Heart left ventricle (tissue), 16 donors: ENCODE results near the gene PLXNC1. TPM values are rescaled to one million over a fixed set of nuclear protein-coding genes. Genes with fewer than 3 reads are reported as not detected.

Experiments
- ATAC-seq, 4 donors: fragments of 200-7000 bp; cut with Tn5 transposase; one replicate each; pipeline ENCODE4 v1.9.1; 2020 to 2022; ENCODE audit warnings: moderate library complexity in 4 of 4, mild to moderate bottlenecking in 3 of 4, moderate number of reproducible peaks in 1 of 4
- DNase-seq, 5 donors: peaks; one replicate each; pipeline ENCODE4 v3.0.0-alpha.2; 2020
- H3K27ac ChIP-seq, 12 donors: fragments of 200-600 bp; sonication (generic) in 4 of 12; one replicate each; pipeline versions ENCODE4 v1.5.0 to v1.8.0; 2016 to 2022; ENCODE audit warnings: mild to moderate bottlenecking in 2 of 12
- H3K27me3 ChIP-seq, 9 donors: fragments of 200-600 bp; sonication (generic) in 2 of 9; one replicate each; pipeline versions ENCODE4 v1.5.1 to v1.8.0; 2016 to 2022; ENCODE audit warnings: mild to moderate bottlenecking in 3 of 9
- H3K36me3 ChIP-seq, 9 donors: fragments of 200-600 bp; sonication (generic) in 2 of 9; one replicate each; pipeline versions ENCODE4 v1.5.0 to v1.8.0; 2018 to 2022; ENCODE audit warnings: mild to moderate bottlenecking in 2 of 9
- H3K4me1 ChIP-seq, 12 donors: fragments of 200-600 bp; sonication (generic) in 4 of 12; one replicate each; pipeline versions ENCODE4 v1.5.0 to v1.8.0; 2016 to 2022; ENCODE audit warnings: mild to moderate bottlenecking in 3 of 12
- H3K4me3 ChIP-seq, 12 donors: fragments of 200-600 bp; sonication (generic) in 4 of 12; one replicate each; pipeline versions ENCODE4 v1.5.0 to v1.8.0; 2017 to 2022; ENCODE audit warnings: mild to moderate bottlenecking in 9 of 12, moderate library complexity in 4 of 12
- H3K9me3 ChIP-seq, 12 donors: fragments of 200-600 bp; sonication (generic) in 4 of 12; one replicate each; pipeline versions ENCODE4 v1.5.0 to v1.8.0; 2016 to 2022; ENCODE audit warnings: mild to moderate bottlenecking in 1 of 12
- CTCF ChIP-seq, 12 donors: fragments of 200-600 bp; sonication (generic) in 4 of 12; IDR thresholded peaks; one replicate each; pipeline versions ENCODE4 v1.5.0 to v1.8.0; 2018 to 2022; ENCODE audit warnings: antibody characterized with exemption in 12 of 12, mild to moderate bottlenecking in 5 of 12
- POLR2A ChIP-seq, 2 donors: fragments of 450-650 bp; IDR thresholded peaks; one replicate each; pipeline ENCODE4 v1.6.1; 2017; ENCODE audit warnings: antibody characterized with exemption in 2 of 2, mild to moderate bottlenecking in 2 of 2, moderate library complexity in 2 of 2
- WGBS, 4 donors: extraction: QIAGEN DNeasy Blood & Tissue Kit in 2 of 4; methylation state at CpG; one replicate each; pipeline versions ENCODE4 v1.1.5 to v1.1.7; 2013 to 2018; 5-methylcytosine and 5-hydroxymethylcytosine counted together
- intact Hi-C, 10 donors: fragments of 100-400 bp; cut with DNase I; formaldehyde crosslinking; loops; one replicate each; pipeline versions ENCODE4 v1.11.1 to v1.14.2; 2022
- polyA plus RNA-seq, 2 donors: library from polyadenylated mRNA; stranded (reverse); fragments of 200-250 nt; gene quantifications; one replicate each; pipeline ENCODE4 v1.2.3, GENCODE V29; 2013
- total RNA-seq, 9 donors: library from RNA; depleted of rRNA in 2 of 9; stranded (reverse); fragments of >200 nt in 2 of 9; fragmentation: NEBNext Ultra II Directional in 3 of 9; extraction: Animal tissue kit (Norgen Biotek cat#: 25700) in 3 of 9; gene quantifications; one replicate each; pipeline versions ENCODE4 v1.1.0 to v1.2.4, GENCODE V29; 2016 to 2023
- donor health status: ischemic (EF 13 %, LVEDD 7.1; RV severe dilation, severe dysfunction).
- donor health status: healthy with polysubstance abuse.
- donor health status: DM: no; HTN: yes; CAD: no.
- donor health status: DM: no; HTN: no; CAD: no.
- donor health status: ischemic (EF 25% LVEDD 6.9; RV normal size, moderate dysfunction).
- donor health status: ischemic (EF 25% LVEDD 5.7; RV mildly dilated, moderate dysfunction).
- donor health status: healthy.
- donor health status: DM: yes; HTN: yes; CAD: no.
- donor health status: ischemic (EF 35%, LVEDD 5.7; RV mildly dilated, moderate dysfunction).
- donor health status: nonischemic (EF 11% LVEDD 7.7; RV severe dilation, severe dysfunction).
- donor health status: DM: yes; HTN: yes; CAD: no.
- donor health status: PGD.
- donor health status: ischemic (EF 29% LVEDD 5.4; RV normal size, mild dysfunction).
- donor health status: nonischemic (EF 23%, LVEDD 6.1; RV moderate dilation, normal function).

The PLXNC1 gene
- total and polyA plus RNA-seq, 11 donors = 0.84 to 18.4 (median 3.1) TPM

- H3K9me3 ChIP-seq = no peaks in the 10 kb centered on the region
- no peak for ATAC-seq
- H3K4me1 ChIP-seq = peaks cover 0 to 53% (median 12%) of the 10 kb centered on the region in 12 donors
- WGBS, 4 donors = 82 to 100% (median 90%) methylated on average over 1 of the region's 1 CpG
- H3K36me3 ChIP-seq = peaks cover 0 to 10% (median 0%) of the 10 kb centered on the region in 9 donors
- intact Hi-C loops = no loop called here
- H3K4me3 ChIP-seq = no peak overlapping the region
- peak overlapping the region in 1 of 12 donors; percentile 48 for H3K27ac ChIP-seq
- TF ChIP-seq POLR2A (IDR thresholded peaks at IDR 0.05) (no peak), CTCF (IDR thresholded peaks at IDR 0.05) (no peak)
- no peak for DNase-seq
- no peaks in the 10 kb centered on the region for H3K27me3 ChIP-seq
Observed at GRCh38 chr12:94205822-94206221, 57.4 kb downstream of the PLXNC1 start.

- Histone ChIP-seq H3K4me1 (peaks cover 0 to 53% (median 12%) of the 10 kb centered on the region in 12 donors), H3K27ac (peak overlapping the region in 1 of 12 donors; percentile 88), H3K9me3 (no peaks in the 10 kb centered on the region), H3K36me3 (peaks cover 0 to 10% (median 0%) of the 10 kb centered on the region in 9 donors), H3K27me3 (no peaks in the 10 kb centered on the region), H3K4me3 (no peak overlapping the region)
- DNase-seq (no peak), ATAC-seq (no peak)
- intact Hi-C loops = no loop called here
- WGBS, 4 donors = 84 to 96% (median 94%) methylated on average over 2 of the region's 2 CpGs
- TF ChIP-seq POLR2A (IDR thresholded peaks at IDR 0.05) = no peak
- TF ChIP-seq CTCF (IDR thresholded peaks at IDR 0.05) = no peak
Observed at GRCh38 chr12:94206886-94207285, 58.5 kb downstream of the PLXNC1 start.

GRCh38 chr12:94207467-94207848, 59.1 kb downstream of the PLXNC1 start:
- 47 to 56% (median 52%) methylated on average over 2 of the region's 2 CpGs for WGBS, 4 donors
- Histone ChIP-seq H3K4me1 (peaks cover 0 to 53% (median 12%) of the 10 kb centered on the region in 12 donors), H3K4me3 (peak overlapping the region in 7 of 12 donors; percentile 13 to 38 (median 20)), H3K27me3 (no peaks in the 10 kb centered on the region), H3K9me3 (no peaks in the 10 kb centered on the region), H3K36me3 (peaks cover 0 to 10% (median 0%) of the 10 kb centered on the region in 9 donors), H3K27ac (peak overlapping the region in 9 of 12 donors; percentile 35 to 88 (median 50))
- intact Hi-C loops = no loop called here
- no peak for TF ChIP-seq POLR2A (IDR thresholded peaks at IDR 0.05)
- no peak for TF ChIP-seq CTCF (IDR thresholded peaks at IDR 0.05)
- ATAC-seq (no peak), DNase-seq (no peak)

- H3K4me3 ChIP-seq = peak overlapping the region in 8 of 12 donors; percentile 3 to 38 (median 20)
- peak in 1 of 5 donors; percentile 28 for DNase-seq
- no peaks in the 10 kb centered on the region for H3K9me3 ChIP-seq
- H3K36me3 ChIP-seq = peaks cover 0 to 10% (median 0%) of the 10 kb centered on the region in 9 donors
- H3K27ac ChIP-seq = peak overlapping the region; percentile 16 to 88 (median 46)
- no peaks in the 10 kb centered on the region for H3K27me3 ChIP-seq
- 48 to 57% (median 50%) methylated on average over 14 of the region's 14 CpGs for WGBS, 4 donors
- TF ChIP-seq CTCF (IDR thresholded peaks at IDR 0.05) (no peak), POLR2A (IDR thresholded peaks at IDR 0.05) (no peak)
- peak; percentile 36 to 71 (median 69) for ATAC-seq
- intact Hi-C loops = no loop called here
- H3K4me1 ChIP-seq = peaks cover 0 to 53% (median 12%) of the 10 kb centered on the region in 12 donors
Observed at GRCh38 chr12:94207849-94208621, 59.7 kb downstream of the PLXNC1 start.
